Osteoblast (primary cell): Measurements from ENCODE around the gene HAUS5. TPM values are rescaled to one million over a fixed set of nuclear protein-coding genes. Genes with fewer than 3 reads are reported as not detected.

Source experiments
- DNase-seq: peaks from one replicate; pipeline ENCODE4 v3.0.0; 2011; ENCODE audit warnings: low spot score, mixed read lengths; ENCODE audit not compliant: insufficient read length; ENCODE audit errors: missing footprints
- H2AFZ ChIP-seq: 2 replicates; pipeline ENCODE4 v1.6.0; 2011; ENCODE audit warnings: mild to moderate bottlenecking, low read length
- H3K27ac ChIP-seq: 2 replicates; pipeline ENCODE4 v1.5.1; 2011; ENCODE audit warnings: mild to moderate bottlenecking, low read depth, low read length, moderate library complexity
- H3K27me3 ChIP-seq: 2 replicates; pipeline ENCODE4 v1.6.0; 2012; ENCODE audit warnings: mild to moderate bottlenecking, control low read depth, inconsistent platforms, low read length, moderate library complexity; ENCODE audit not compliant: insufficient read depth
- H3K36me3 ChIP-seq: 2 replicates; pipeline ENCODE4 v1.5.1; 2011; ENCODE audit warnings: mild to moderate bottlenecking, low read length, control low read depth, moderate library complexity; ENCODE audit not compliant: insufficient read depth
- H3K4me1 ChIP-seq: 2 replicates; pipeline ENCODE4 v1.5.1; 2011; ENCODE audit warnings: mild to moderate bottlenecking, low read length, control low read depth, moderate library complexity; ENCODE audit not compliant: insufficient read depth
- H3K4me2 ChIP-seq: 2 replicates; pipeline ENCODE4 v1.6.0; 2011; ENCODE audit warnings: mild to moderate bottlenecking, low read length; ENCODE audit not compliant: insufficient read depth
- H3K4me3 ChIP-seq: fragments of 200-600 bp; sonication (generic); 3 replicates; pipeline ENCODE4 v1.5.1; 2012; ENCODE audit warnings: mild to moderate bottlenecking, low read length, inconsistent platforms; ENCODE audit not compliant: insufficient read depth
- H3K79me2 ChIP-seq: 2 replicates; pipeline ENCODE4 v1.6.0; 2012; ENCODE audit warnings: mild to moderate bottlenecking, low read length, control low read depth, inconsistent platforms; ENCODE audit not compliant: insufficient read depth
- H3K9me3 ChIP-seq: 2 replicates; pipeline ENCODE4 v1.5.1; 2011; ENCODE audit warnings: low read depth, low read length, control low read depth
- H4K20me1 ChIP-seq: 2 replicates; pipeline ENCODE4 v1.6.0; 2012; ENCODE audit warnings: mild to moderate bottlenecking, low read length, control low read depth; ENCODE audit not compliant: insufficient read depth
- total RNA-seq: library from RNA; depleted of rRNA; stranded (reverse); fragments of >200 nt; gene quantifications from 2 replicates; pipeline ENCODE4 v1.2.3, GENCODE V29; 2012
- TF ChIP-seq, protein P1 (sequence below): IDR thresholded peaks from 2 replicates; pipeline ENCODE4 v1.5.1; 2011; ENCODE audit warnings: mild to moderate bottlenecking, low read depth, low read length, moderate library complexity; ENCODE audit errors: extremely low read depth

Gene HAUS5
- total RNA-seq, 1 donor: 4.7 TPM

DNA sequence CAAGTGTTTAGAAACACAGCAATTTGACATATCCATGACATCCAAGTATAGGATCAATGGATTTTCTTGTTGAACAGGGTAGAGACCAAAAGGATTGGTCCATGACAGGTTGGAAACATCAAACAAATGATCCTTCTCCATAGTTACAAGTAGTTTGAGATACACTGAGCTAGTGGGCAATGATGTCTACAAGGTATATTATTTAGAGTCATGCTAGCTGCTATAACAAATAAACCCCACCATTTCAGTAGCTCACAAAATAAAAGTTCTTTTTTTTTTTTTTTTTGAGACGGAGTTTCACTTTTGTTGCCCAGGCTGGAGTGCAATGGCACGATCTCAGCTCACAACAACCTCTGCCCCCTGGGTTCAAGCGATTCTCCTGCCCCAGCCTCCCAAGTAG is 4.9 kb upstream of the HAUS5 start:
- H3K27me3 ChIP-seq: no peaks in the 10 kb centered on the region
- H3K27ac ChIP-seq: no peak overlapping the region
- TF ChIP-seq, protein P1, sequence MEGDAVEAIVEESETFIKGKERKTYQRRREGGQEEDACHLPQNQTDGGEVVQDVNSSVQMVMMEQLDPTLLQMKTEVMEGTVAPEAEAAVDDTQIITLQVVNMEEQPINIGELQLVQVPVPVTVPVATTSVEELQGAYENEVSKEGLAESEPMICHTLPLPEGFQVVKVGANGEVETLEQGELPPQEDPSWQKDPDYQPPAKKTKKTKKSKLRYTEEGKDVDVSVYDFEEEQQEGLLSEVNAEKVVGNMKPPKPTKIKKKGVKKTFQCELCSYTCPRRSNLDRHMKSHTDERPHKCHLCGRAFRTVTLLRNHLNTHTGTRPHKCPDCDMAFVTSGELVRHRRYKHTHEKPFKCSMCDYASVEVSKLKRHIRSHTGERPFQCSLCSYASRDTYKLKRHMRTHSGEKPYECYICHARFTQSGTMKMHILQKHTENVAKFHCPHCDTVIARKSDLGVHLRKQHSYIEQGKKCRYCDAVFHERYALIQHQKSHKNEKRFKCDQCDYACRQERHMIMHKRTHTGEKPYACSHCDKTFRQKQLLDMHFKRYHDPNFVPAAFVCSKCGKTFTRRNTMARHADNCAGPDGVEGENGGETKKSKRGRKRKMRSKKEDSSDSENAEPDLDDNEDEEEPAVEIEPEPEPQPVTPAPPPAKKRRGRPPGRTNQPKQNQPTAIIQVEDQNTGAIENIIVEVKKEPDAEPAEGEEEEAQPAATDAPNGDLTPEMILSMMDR: no peak
- H3K4me2 ChIP-seq: no peak overlapping the region
- H4K20me1 ChIP-seq: no peaks in the 10 kb centered on the region
- no peaks in the 10 kb centered on the region for H3K79me2 ChIP-seq
- no peaks in the 10 kb centered on the region for H3K36me3 ChIP-seq
- H3K4me1 ChIP-seq: peaks cover 5% of the 10 kb centered on the region
- no peak overlapping the region for H2AFZ ChIP-seq
- no peak for DNase-seq
- no peaks in the 10 kb centered on the region for H3K9me3 ChIP-seq
- H3K4me3 ChIP-seq: no peak overlapping the region

DNA sequence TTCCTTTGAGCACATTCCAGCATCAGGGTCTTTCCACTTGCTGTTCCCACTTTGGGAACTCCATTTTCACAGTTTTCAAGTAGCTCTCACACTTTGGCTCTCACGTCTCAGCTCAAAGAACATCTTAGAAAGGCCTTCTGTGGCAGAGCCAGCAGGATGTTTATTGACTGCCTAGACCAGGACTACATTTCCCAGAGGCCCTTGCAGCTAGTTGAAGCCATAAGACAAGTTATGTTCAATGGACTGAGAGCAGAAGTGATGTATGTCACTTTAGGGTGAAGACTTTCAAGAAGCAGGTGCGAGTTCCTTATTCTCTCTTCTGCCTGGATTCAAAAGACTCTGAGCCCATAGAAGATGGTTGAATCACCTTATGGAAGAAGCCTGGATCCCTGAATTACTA is 4.3 kb upstream of the HAUS5 start:
- H3K79me2 ChIP-seq: peaks cover 2% of the 10 kb centered on the region
- H3K4me3 ChIP-seq: no peak overlapping the region
- no peaks in the 10 kb centered on the region for H3K36me3 ChIP-seq
- peaks cover 5% of the 10 kb centered on the region for H3K4me1 ChIP-seq
- no peaks in the 10 kb centered on the region for H4K20me1 ChIP-seq
- no peak overlapping the region for H3K27ac ChIP-seq
- no peak overlapping the region for H2AFZ ChIP-seq
- no peaks in the 10 kb centered on the region for H3K9me3 ChIP-seq
- H3K4me2 ChIP-seq: no peak overlapping the region
- TF ChIP-seq, protein P1: no peak
- DNase-seq: no peak
- no peaks in the 10 kb centered on the region for H3K27me3 ChIP-seq

DNA sequence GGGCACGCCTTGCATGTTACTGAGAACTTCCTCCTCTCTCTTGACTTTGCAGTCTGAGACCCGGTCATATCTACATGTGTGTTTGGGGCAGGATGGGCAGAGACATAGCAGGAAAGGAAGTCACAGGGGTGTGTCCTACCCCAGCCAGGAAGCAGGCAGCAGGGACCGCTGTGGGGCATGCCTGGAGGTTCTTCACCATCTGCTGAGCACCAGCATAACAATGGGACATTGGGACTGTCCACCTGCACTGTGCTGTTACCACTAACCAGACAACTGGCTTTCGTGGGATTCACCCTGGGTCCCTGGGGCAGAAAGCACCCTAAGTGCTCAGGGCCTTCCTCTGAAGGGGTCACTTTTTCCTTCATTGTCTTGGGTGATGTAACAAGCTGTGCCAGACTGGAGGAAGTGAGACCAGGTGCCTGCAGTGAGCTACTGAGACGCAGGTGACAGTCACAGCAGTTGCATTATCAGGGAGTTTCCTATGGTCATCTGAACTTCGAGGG is 2.6 kb upstream of the HAUS5 start:
- TF ChIP-seq, protein P1: no peak
- H3K36me3 ChIP-seq: no peaks in the 10 kb centered on the region
- H3K27me3 ChIP-seq: no peaks in the 10 kb centered on the region
- no peak overlapping the region for H3K4me2 ChIP-seq
- no peaks in the 10 kb centered on the region for H4K20me1 ChIP-seq
- H3K79me2 ChIP-seq: peaks cover 2% of the 10 kb centered on the region
- H2AFZ ChIP-seq: no peak overlapping the region
- no peaks in the 10 kb centered on the region for H3K9me3 ChIP-seq
- H3K4me1 ChIP-seq: peaks cover 5% of the 10 kb centered on the region
- no peak for DNase-seq
- no peak overlapping the region for H3K4me3 ChIP-seq
- H3K27ac ChIP-seq: no peak overlapping the region

DNA sequence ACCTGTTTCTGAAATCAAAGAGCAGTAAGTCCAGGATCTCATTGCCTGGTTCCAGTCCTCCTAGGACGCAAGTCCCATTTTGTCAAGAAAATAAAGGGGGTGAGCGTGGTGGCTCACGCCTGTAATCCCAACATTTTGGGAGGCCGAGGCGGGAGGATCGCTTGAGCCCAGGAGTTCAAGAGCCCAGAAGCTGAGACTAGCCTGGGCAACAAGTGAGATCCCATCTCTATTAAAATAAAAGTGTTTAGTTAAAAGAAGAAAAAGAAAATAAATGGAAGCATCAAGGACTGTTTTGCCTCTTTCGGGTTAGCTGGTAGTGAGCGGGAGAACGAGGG is 344 bp upstream of the HAUS5 start:
- Histone ChIP-seq H3K79me2 (peaks cover 2% of the 10 kb centered on the region), H3K36me3 (peaks cover 5% of the 10 kb centered on the region), H3K4me1 (peaks cover 5% of the 10 kb centered on the region), H3K9me3 (no peaks in the 10 kb centered on the region), H3K4me2 (peak overlapping the region; percentile 98), H3K27me3 (no peaks in the 10 kb centered on the region), H3K4me3 (peak overlapping the region; percentile 94), H3K27ac (no peak overlapping the region), H2AFZ (peak overlapping the region; percentile 99), H4K20me1 (no peaks in the 10 kb centered on the region)
- no peak for DNase-seq
- TF ChIP-seq, protein P1: no peak
